ENCODE results near the gene ERLIN1.

ERLIN1 gene

GRCh38 chr10:100209303-100209702 is 23.5 kb upstream of the ERLIN1 start:
- no peak for DNase-seq (ENCODE audit: low read depth)
- no peak overlapping the region for H3K4me3 ChIP-seq (ENCODE audit: low read depth, low read length)
- no peak for TF ChIP-seq CTCF (IDR thresholded peaks at IDR 0.05; ENCODE audit: control insufficient read depth, extremely low read depth, insufficient read depth)

- no peak for DNase-seq (ENCODE audit: low read depth)
- TF ChIP-seq CTCF (IDR thresholded peaks at IDR 0.05; ENCODE audit: control insufficient read depth, extremely low read depth, insufficient read depth) = no peak
- H3K4me3 ChIP-seq (ENCODE audit: low read depth, low read length) = no peak overlapping the region
These were observed 22.4 kb upstream of the ERLIN1 start for GRCh38 chr10:100208276-100208675.

- no peak for DNase-seq (ENCODE audit: low read depth)
- no peak for TF ChIP-seq CTCF (IDR thresholded peaks at IDR 0.05; ENCODE audit: control insufficient read depth, extremely low read depth, insufficient read depth)
- no peak overlapping the region for H3K4me3 ChIP-seq (ENCODE audit: low read depth, low read length)
These were observed 18.5 kb upstream of the ERLIN1 start for GRCh38 chr10:100204370-100204769.

DNA sequence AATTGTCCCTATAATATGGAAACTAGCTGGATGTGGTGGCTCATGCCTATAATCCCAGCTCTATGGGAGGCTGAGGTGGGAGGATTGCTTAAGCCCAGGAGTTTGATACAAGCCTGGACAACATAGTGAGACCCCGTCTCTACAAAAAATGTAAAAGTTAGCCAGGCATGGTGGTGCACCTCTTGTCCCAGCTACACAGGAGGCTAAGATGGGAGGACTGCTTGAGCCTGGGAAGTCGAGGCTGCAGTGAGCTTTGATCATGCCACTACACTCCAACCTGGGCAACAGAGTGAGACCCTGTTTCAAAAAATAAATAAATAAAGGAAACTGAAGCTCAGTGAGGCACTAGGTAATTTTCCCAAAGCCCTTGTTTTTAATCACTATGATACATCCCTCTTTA is 15.7 kb upstream of the ERLIN1 start:
- no peak for DNase-seq (ENCODE audit: low read depth)
- no peak overlapping the region for H3K4me3 ChIP-seq (ENCODE audit: low read depth, low read length)
- no peak for TF ChIP-seq CTCF (IDR thresholded peaks at IDR 0.05; ENCODE audit: control insufficient read depth, extremely low read depth, insufficient read depth)

DNA sequence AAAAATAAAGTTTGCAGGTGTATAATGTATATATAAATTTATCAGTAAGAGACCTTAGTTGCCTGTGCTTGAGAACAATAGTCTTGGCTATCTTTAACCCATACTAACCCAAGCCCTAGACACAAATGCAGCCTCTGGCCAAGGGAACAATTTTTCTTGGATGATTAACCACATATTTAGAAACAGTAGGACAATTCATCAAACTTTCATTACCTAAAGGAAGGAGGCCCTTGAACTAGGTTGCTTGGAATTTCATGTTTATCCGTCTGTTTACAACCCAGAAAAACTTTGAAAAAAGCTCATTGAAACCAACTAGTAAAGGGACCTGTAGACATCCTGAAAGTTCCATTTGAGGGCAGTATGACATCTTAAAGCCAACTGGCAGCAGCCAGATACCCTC is 8.9 kb upstream of the ERLIN1 start:
- no peak overlapping the region for H3K4me3 ChIP-seq (ENCODE audit: low read depth, low read length)
- TF ChIP-seq CTCF (IDR thresholded peaks at IDR 0.05; ENCODE audit: control insufficient read depth, extremely low read depth, insufficient read depth) = no peak
- no peak for DNase-seq (ENCODE audit: low read depth)

GRCh38 chr10:100192350-100192749 is 6.5 kb upstream of the ERLIN1 start:
- DNase-seq (ENCODE audit: low read depth) = no peak
- TF ChIP-seq CTCF (IDR thresholded peaks at IDR 0.05; ENCODE audit: control insufficient read depth, extremely low read depth, insufficient read depth) = no peak
- H3K4me3 ChIP-seq (ENCODE audit: low read depth, low read length) = no peak overlapping the region
